Stimulated activated CD4-positive, alpha-beta T cell treated with anti-CD3 and anti-CD28 coated beads, Interleukin-4, amount 100 ng/mL, for 48 hours (primary cell): Measurements from ENCODE around the gene S100A6.

Experiments used
- DNase-seq, 2 donors: peaks; one replicate each; pipeline ENCODE4 v3.0.0-alpha.2; 2020; ENCODE audit warnings: low read depth in 2 of 2

S100A6 gene

DNA sequence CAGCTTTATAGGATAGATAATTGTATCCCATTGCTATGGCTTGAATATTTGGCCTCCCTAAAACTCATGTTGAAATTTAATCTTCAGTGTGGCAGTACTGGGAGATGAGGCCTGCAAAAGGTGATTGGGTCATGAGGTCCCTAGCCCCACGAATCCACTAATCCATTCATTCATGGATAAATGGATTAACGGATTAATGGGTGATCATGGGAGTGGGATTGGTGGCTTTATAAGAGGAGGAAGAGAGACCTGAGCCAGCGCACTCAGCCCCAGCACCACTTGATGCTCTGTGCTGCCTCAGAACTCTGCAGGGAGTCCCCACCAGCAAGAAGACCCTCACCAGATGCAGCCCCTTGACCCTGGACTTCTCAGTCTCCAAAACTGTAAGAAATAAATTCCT lies 32.0 kb downstream of the S100A6 start:
- DNase-seq: no peak

DNA sequence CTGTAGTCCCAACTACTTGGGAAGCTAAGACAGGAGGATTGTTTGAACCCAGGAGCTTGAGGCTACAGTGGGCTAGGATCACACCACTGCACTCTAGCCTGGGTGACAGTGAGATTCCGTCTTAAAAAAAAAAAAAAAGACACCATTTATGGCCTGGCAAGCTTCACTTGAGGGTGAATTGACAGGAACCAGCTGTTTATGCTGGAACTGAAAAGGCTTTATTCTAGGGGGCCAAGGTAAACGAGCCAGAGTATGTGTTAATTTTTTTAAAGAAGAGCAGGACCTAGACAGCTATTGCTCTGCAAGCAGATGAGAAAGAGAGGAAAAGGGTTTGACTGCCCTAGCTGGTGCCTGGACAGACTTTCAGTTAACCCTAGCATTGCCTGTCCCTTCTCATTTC lies 37.0 kb downstream of the S100A6 start:
- DNase-seq: no peak

DNA sequence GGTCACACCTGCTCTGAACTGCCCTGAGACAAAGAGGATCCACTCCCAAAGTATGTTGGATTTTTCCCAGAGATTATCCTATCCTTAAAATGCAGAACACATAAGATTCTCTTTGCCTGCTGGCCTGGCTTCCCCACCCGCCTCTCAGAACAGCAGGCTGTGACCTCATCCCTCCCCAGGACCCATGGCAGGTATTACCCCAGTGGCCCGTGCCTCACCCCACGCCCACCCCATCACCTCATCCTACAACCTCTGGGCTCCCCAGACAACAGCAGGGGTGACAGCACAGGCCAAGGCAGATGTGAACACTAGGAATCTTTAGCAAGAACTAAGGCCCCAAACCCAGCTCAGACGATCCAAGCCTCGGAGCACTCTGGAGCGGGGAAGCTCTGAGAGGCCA lies 40.3 kb downstream of the S100A6 start:
- no peak for DNase-seq

DNA sequence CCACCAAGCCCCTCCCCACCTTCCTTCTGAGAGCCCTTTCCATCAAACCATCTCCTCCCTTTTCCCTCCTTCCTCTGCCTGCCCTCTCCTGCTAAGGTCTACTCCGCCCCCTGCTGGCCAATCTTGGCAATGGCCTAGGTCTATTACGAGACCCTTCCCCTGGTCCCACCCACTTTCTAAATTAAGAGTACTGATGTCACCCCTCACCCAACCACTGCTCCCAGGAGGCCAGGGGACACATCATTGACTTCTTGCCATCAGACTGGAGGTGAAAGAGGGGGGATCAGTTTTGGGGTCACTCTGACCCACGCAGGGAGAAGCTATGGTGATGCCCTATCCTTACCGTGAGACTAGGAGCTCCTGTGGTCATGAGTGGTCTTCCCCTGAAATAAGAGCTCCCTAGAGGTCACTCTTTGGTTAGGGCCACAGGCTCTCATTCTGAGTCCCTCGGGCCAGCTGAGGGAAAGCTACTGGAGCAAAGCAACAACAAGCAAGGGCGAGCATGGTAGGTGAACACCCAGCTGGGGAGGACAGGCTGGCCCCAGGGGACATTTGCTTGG lies 40.7 kb downstream of the S100A6 start:
- peak; percentile 74 to 92 for DNase-seq

DNA sequence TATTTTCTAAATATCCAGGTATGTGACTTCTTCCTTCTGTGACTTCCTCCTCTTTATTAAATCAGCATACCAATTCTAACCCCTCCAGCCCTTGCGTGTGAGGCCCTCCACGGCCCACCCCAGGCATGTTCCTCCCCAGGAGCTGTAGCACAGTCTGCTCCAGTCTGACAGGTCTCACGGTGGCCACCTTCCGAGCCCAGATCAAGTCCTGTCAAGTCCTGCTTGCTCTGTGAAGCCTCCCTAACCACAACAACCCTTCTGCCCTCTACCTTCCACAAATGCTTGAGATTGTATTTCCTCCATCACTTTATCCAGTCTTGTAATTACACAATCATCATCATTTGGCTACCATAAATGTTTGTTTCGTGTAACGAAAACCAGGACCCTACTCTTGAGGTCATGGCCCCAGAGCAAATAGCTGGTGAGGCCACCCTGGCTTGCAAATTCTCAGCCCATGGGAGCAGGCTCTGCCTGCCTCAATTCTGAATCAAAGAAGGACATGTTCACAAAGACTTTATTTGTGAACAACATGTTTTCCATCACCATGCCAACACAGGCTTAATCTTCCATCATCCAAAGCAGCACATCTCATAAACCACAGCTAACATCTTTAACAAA lies 42.3 kb downstream of the S100A6 start:
- DNase-seq: no peak

DNA sequence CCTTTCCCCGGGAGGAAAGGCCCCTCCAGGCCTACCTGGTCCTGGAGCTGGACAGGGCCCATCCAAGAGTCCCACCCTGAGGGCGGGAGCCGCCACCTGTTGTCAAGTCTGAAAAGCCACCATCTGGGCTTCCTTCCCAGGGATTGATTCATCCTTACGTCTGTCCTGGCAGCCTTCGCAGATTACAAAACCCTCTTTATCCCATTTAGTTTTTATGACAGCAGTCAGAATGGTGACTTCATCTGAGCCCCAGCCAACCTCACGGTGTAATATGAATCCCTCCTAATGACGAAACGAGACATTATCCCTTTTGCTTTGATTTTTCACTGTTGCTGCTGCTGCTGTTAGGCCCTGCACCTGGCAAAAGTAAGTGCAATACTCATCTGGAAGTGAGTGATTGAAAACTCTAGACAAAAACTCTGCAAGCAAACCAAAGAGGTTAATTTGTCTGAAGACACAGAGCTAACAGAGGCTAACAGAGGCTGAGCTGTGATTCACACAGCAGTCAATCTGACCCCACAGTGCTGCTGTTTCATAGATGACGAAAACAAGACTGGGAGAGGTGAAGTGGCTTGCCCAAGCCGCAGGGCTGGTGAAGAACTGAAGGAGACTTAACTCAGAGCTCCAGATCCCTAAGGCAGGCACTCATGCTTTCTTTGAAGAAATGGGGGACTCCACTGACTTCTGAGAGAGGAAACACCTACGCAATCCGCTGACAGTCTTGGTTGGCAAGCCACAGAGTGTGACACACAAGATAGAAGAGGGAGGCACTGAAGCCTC lies 45.3 kb downstream of the S100A6 start:
- DNase-seq: no peak

DNA sequence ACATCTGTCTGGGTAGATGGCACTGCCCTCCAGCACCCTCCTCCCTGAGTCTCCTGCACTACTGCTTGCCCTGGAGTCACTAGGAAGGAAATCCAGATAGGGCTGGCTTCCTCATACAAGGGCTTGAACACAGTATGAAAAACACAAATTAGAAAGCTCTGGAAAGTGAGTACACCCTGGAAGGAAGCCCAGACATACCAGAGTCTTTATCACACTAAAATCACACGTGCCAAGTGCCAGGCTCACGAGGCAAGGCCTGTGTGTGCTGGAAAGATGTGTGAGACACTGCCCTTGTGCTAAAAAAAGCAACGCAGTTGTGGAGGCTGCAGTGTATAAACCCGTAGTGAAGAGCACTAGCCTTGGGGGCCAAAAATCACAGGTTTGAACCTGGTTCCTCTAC lies 47.1 kb downstream of the S100A6 start:
- DNase-seq: no peak

DNA sequence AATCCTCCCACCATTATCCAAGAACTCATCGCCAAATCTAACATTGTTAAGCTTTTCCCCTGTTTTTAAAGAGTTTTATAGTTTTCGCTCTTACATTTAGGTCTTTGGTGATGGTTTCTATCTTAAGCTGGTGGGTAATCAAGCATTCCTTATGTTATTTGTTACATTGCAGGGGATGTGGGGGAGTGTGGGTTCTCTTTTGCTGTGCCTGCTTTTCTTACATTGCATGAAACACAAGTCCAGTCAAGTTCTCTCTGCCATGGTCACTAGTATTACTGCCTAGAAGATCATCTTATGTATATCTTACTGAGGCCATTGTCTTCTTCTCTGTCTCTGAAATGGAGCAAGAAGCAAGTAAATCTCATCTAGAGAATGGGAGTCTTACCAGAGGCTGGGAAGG lies 48.1 kb downstream of the S100A6 start:
- no peak for DNase-seq

DNA sequence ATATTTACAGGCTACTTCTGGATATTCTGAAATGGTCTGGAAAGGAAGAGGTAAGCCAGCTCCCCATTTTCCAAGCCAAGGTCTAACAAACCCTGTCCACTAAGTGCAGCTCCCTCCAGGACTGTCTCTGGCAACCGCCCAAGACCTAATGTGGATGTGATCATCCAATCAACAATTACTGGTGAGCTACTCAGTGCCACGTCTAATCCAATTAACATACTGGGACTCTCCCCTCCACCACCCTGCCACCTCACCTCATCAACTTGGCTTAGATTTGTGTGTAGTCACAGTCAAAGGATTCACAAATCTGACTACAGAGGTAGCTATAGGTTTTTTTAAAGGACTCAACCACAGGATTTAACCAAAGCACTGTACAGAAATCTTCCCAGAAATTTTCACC lies 49.9 kb downstream of the S100A6 start:
- no peak for DNase-seq
